ENCODE results near the gene PDILT.
A peak's percentile ranks its signal among the peaks of the same experiment; 100 is the strongest.
"Not testable (repeated sequence)": the region's sequence is repeated elsewhere in the genome, so short reads cannot be mapped to it uniquely, and the experiment has no call there.

Gene PDILT

DNA sequence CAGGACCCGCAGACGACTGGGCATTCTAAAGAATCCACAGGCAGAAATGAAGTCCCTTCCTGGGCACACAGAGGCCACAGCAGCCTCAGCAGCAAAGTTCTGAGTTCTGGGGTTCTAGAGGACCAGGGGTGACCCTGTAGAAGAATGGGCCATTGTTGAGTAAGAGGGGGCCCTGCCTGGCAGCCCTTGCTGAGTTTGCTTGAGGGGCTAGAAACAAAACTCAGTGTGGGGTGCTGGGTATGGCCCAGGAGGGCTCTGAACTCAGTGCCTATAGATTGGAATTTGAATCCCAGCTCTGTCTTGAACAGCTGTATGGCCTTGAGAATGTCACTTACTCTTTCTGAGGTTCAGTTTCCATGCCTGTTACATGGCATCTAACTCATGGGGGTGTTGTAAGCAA, at the start of gene PDILT:
Gene PDILT, minus strand, starts transcription at position 101 of the 400 bp plus-strand sequence. CDS start 5,437 bp downstream, outside the sequence.
- Histone ChIP-seq H3K9me3 (ENCODE audit: control insufficient read depth, low read length) (no peaks in the 10 kb centered on the region), H3K36me3 (ENCODE audit: control insufficient read depth, insufficient read depth, low read length) (no peaks in the 10 kb centered on the region), H3K27me3 (ENCODE audit: control insufficient read depth, insufficient read depth, low read length) (no peaks in the 10 kb centered on the region), H3K4me2 (ENCODE audit: low read length) (no peak within 1 kb of the TSS), H3K9ac (no peak within 1 kb of the TSS), H3K4me1 (no peaks in the 10 kb centered on the region), H2AFZ (no peak within 1 kb of the TSS), H3K79me2 (no peaks in the 10 kb centered on the region), H3K4me3 (ENCODE audit: low read depth, low read length) (no peak within 1 kb of the TSS), H3K27ac (no peak within 1 kb of the TSS)
- TF ChIP-seq, protein P1, sequence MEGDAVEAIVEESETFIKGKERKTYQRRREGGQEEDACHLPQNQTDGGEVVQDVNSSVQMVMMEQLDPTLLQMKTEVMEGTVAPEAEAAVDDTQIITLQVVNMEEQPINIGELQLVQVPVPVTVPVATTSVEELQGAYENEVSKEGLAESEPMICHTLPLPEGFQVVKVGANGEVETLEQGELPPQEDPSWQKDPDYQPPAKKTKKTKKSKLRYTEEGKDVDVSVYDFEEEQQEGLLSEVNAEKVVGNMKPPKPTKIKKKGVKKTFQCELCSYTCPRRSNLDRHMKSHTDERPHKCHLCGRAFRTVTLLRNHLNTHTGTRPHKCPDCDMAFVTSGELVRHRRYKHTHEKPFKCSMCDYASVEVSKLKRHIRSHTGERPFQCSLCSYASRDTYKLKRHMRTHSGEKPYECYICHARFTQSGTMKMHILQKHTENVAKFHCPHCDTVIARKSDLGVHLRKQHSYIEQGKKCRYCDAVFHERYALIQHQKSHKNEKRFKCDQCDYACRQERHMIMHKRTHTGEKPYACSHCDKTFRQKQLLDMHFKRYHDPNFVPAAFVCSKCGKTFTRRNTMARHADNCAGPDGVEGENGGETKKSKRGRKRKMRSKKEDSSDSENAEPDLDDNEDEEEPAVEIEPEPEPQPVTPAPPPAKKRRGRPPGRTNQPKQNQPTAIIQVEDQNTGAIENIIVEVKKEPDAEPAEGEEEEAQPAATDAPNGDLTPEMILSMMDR (IDR thresholded peaks at IDR 0.05), result no peak

GRCh38 chr16:20453633-20454032, 49.1 kb upstream of the PDILT start:
- not testable (repeated sequence) for H3K4me3 ChIP-seq (ENCODE audit: low read depth, low read length); H3K4me2 ChIP-seq (ENCODE audit: low read length); H3K27me3 ChIP-seq (ENCODE audit: control insufficient read depth, insufficient read depth, low read length); H3K79me2 ChIP-seq; H3K9ac ChIP-seq; H3K9me3 ChIP-seq (ENCODE audit: control insufficient read depth, low read length); H3K4me1 ChIP-seq; H3K36me3 ChIP-seq (ENCODE audit: control insufficient read depth, insufficient read depth, low read length); H3K27ac ChIP-seq; H2AFZ ChIP-seq

DNA sequence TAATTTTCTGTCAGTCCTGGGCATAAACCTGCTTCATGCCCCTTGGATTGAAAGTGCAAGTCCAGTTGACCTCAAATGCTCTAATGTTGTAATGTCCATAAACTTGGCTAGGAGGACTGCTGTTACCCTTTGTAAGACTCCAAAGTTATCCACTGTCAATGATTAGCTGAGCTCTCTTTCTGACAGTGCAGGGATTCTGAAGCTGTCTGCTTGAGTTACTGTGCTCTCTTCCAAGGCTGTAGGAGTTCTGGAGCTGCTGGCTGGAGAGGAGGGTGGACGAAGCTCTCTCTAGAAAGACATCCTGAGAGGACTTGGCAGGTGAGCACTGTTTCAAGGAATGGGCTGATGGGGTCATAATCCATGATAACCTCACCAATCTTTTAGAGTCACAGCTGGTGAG, 46.8 kb upstream of the PDILT start, which contains the start of gene ACSM2A:
Gene ACSM2A, plus strand, starts transcription at position 158 of the 400 bp plus-strand sequence. CDS start 8,594 bp downstream, outside the sequence.
- H3K27ac ChIP-seq; H2AFZ ChIP-seq; H3K79me2 ChIP-seq; H3K4me1 ChIP-seq; H3K4me3 ChIP-seq (ENCODE audit: low read depth, low read length); H3K27me3 ChIP-seq (ENCODE audit: control insufficient read depth, insufficient read depth, low read length); H3K36me3 ChIP-seq (ENCODE audit: control insufficient read depth, insufficient read depth, low read length); H3K9me3 ChIP-seq (ENCODE audit: control insufficient read depth, low read length); H3K4me2 ChIP-seq (ENCODE audit: low read length); H3K9ac ChIP-seq: not testable (repeated sequence)

DNA sequence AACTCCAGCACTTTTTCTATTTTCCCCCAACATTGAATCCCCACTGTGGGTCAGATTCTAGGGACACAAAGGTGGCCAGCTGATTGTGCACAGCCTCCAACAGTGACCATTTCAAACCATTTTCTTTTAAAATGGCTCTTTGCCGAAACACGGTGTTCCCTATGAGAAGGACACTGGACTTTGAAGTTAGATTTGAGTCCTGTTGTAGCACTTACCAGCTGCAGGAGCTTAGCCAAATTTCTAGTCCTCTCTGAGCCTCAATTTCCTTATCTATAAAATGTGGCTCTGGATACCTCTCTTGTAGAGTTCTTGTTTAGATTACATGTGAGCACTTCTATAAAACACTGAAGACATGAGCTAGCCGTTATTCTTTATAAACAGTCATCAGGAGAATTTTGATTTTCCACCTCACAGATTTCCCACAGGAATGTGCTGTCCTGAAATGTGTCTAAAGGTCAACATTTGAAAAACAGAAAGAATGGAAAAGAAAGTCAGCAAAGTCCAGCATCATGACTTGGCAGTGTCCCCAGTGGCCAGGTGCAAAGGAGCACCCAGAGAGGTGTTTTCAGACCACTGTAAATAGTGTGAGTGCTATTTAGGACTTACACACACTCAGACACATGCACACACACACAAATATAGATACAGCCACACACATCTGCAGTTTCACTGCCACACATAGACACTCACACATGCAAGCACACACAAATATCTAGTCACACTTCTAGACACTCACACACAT, 42.3 kb upstream of the PDILT start:
- not testable (repeated sequence) for H3K4me2 ChIP-seq (ENCODE audit: low read length); H2AFZ ChIP-seq; H3K36me3 ChIP-seq (ENCODE audit: control insufficient read depth, insufficient read depth, low read length); H3K9me3 ChIP-seq (ENCODE audit: control insufficient read depth, low read length); H3K27ac ChIP-seq; H3K4me1 ChIP-seq; H3K27me3 ChIP-seq (ENCODE audit: control insufficient read depth, insufficient read depth, low read length); H3K9ac ChIP-seq; H3K79me2 ChIP-seq; H3K4me3 ChIP-seq (ENCODE audit: low read depth, low read length)

DNA sequence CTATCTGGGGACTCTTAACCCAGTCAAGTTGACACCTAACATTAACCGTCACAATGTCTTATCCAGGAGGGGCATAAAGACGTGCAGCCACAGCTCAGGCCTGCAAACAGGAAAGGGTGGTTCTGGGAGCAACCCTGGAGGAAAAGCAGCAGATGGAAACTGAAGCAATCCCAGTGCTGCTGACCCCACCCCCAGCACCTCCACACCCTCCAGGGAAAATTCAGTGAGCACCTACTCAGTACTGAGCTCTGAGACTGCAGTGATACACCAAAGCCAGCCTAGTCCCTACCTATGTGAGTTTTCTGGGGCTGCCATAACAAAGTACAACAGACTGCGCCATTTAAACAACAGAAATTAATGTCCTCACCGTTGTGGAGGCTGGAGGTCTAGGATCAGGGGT, 37.3 kb upstream of the PDILT start:
- H3K9me3 ChIP-seq (ENCODE audit: control insufficient read depth, low read length); H3K27me3 ChIP-seq (ENCODE audit: control insufficient read depth, insufficient read depth, low read length); H3K4me1 ChIP-seq; H3K79me2 ChIP-seq; H3K27ac ChIP-seq; H3K4me3 ChIP-seq (ENCODE audit: low read depth, low read length); H2AFZ ChIP-seq; H3K9ac ChIP-seq; H3K4me2 ChIP-seq (ENCODE audit: low read length); H3K36me3 ChIP-seq (ENCODE audit: control insufficient read depth, insufficient read depth, low read length): not testable (repeated sequence)

GRCh38 chr16:20441191-20441590, 36.7 kb upstream of the PDILT start:
- no peak overlapping the region for H3K9ac ChIP-seq
- peaks cover 2% of the 10 kb centered on the region for H3K4me1 ChIP-seq
- H3K9me3 ChIP-seq (ENCODE audit: control insufficient read depth, low read length), result no peaks in the 10 kb centered on the region
- no peaks in the 10 kb centered on the region for H3K36me3 ChIP-seq (ENCODE audit: control insufficient read depth, insufficient read depth, low read length)
- H3K4me2 ChIP-seq (ENCODE audit: low read length), result no peak overlapping the region
- no peak overlapping the region for H3K4me3 ChIP-seq (ENCODE audit: low read depth, low read length)
- H3K79me2 ChIP-seq, result no peaks in the 10 kb centered on the region
- TF ChIP-seq, protein P1 (IDR thresholded peaks at IDR 0.05), result no peak
- H2AFZ ChIP-seq, result no peak overlapping the region
- no peaks in the 10 kb centered on the region for H3K27me3 ChIP-seq (ENCODE audit: control insufficient read depth, insufficient read depth, low read length)
- no peak overlapping the region for H3K27ac ChIP-seq

GRCh38 chr16:20440731-20441130, 36.2 kb upstream of the PDILT start:
- not testable (repeated sequence) for H3K27ac ChIP-seq; H3K27me3 ChIP-seq (ENCODE audit: control insufficient read depth, insufficient read depth, low read length); H3K9me3 ChIP-seq (ENCODE audit: control insufficient read depth, low read length); H3K9ac ChIP-seq; H3K4me2 ChIP-seq (ENCODE audit: low read length); H3K4me3 ChIP-seq (ENCODE audit: low read depth, low read length); H2AFZ ChIP-seq; H3K79me2 ChIP-seq; H3K36me3 ChIP-seq (ENCODE audit: control insufficient read depth, insufficient read depth, low read length); H3K4me1 ChIP-seq

- not testable (repeated sequence) for H3K9me3 ChIP-seq (ENCODE audit: control insufficient read depth, low read length); H3K36me3 ChIP-seq (ENCODE audit: control insufficient read depth, insufficient read depth, low read length); H3K9ac ChIP-seq; H3K4me1 ChIP-seq; H3K4me3 ChIP-seq (ENCODE audit: low read depth, low read length); H3K79me2 ChIP-seq; H3K27me3 ChIP-seq (ENCODE audit: control insufficient read depth, insufficient read depth, low read length); H3K4me2 ChIP-seq (ENCODE audit: low read length)
- H2AFZ ChIP-seq, result peak overlapping the region; percentile 38
- H3K27ac ChIP-seq, result peak overlapping the region; percentile 53
These were observed 35.3 kb upstream of the PDILT start for GRCh38 chr16:20439820-20440231.

DNA sequence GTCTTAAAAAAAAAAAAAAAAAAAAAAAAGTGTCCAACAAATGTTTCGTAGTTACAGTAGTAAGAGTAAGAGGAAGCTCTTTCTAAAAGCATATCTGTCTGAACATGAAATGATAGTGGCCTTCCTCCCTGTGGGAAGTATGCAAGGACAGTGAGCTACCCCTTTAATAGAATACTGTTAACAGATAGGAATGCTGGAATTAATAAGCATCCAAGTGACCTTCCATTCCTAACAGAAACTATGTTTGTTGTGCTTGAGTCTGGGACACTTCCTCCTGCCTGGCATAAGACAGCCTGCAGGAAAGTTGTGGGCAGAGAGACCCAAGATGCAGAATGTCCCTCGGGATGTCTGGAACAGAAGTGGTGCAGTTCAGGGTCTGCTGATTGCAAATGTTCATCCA, 34.4 kb upstream of the PDILT start:
- not testable (repeated sequence) for H3K4me2 ChIP-seq (ENCODE audit: low read length); H3K9ac ChIP-seq; H3K9me3 ChIP-seq (ENCODE audit: control insufficient read depth, low read length); H3K4me3 ChIP-seq (ENCODE audit: low read depth, low read length); H2AFZ ChIP-seq; H3K27ac ChIP-seq; H3K4me1 ChIP-seq; H3K36me3 ChIP-seq (ENCODE audit: control insufficient read depth, insufficient read depth, low read length); H3K79me2 ChIP-seq; H3K27me3 ChIP-seq (ENCODE audit: control insufficient read depth, insufficient read depth, low read length)
